HG02885 (cell line): ENCODE data around the gene BPNT1.

Experiments
- ATAC-seq: cut with Tn5 transposase; IDR thresholded peaks from one replicate; pipeline ENCODE4 v1.9.1; 2021; ENCODE audit warnings: mild to moderate bottlenecking; ENCODE audit not compliant: unreplicated experiment, poor library complexity

The BPNT1 gene

DNA sequence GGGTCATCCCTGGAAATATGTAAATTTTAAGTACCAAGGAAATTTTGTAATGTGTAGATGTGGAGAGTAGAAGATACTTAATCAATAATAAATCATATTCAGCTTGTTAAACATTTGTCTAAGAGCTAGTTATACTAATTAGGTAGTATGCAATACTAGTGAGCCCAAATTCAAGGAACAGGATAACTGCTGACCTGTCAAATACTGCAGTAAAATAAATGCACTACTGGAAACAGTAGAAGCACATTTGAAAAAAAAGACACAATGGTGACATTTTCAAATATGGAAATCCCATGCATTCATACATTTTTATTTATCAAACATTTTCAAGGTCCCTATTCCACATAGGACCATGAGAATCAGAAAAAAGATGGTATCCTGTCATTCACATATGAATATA lies 70.5 kb downstream of the BPNT1 start:
- no peak for ATAC-seq

DNA sequence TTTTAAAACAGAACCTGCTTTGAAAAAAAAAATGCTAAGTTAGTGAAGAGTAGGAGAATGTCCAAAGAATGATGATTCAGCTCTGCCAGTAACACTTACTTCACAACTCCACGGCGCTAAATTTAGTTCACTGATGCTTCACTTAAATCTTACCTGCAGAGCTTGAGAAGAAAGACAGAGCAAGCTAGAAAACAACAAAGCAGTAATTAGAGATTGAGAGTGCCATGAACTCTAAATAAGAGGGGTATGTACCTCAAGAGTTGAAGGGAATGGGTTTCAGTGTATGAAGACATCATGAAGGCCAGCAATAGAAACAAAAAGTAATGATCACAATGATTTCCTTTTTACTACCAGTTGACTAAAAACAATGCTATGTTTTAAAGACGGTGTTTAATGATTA lies 76.1 kb downstream of the BPNT1 start:
- no peak for ATAC-seq

DNA sequence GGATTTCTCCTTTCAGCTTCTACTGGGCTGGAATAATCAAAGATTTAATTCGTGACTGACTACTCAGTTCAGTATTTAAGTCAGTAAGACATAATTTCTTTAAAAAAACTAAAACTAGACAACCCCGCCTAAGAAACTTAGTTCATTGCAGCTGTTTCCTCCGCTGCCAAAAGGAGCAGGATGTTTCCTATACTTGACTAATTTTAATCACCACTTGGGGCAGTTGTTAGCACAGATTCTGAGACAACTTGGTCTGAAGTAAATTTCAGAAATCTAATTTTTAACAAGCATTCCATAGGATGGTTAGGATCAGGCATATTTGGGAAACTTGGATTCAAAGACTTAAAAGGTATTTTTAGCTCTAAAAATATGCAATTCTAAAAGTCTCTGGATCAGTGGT lies 77.3 kb downstream of the BPNT1 start:
- ATAC-seq, result no peak

DNA sequence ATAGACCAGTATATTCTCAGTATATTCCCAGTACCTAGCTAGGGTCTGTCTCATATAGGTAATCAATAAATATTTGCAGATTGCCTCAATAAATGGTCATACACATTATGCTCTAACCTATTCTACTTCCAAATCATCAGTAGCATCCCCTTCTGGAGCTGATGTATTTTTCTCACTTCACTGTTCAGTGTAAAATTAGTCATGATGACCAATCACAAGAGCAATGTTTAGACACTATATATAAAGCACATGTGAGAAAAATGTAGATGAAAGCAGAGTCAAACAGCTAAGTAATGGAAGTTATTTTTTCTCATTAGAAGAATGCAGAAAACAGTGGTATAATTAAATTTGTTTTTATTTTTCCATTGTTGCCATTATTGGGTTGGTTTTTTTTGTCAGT lies 78.0 kb downstream of the BPNT1 start:
- no peak for ATAC-seq
